Measurements from ENCODE around the gene ADAMTS10. TPM values are rescaled to one million over a fixed set of nuclear protein-coding genes. Genes with fewer than 3 reads are reported as not detected.
"Not testable (repeated sequence)": the region's sequence is repeated elsewhere in the genome, so short reads cannot be mapped to it uniquely, and the experiment has no call there.

The ADAMTS10 gene
- total and polyA plus RNA-seq, 4 donors = 1.2 to 10.1 (median 3.6) TPM

DNA sequence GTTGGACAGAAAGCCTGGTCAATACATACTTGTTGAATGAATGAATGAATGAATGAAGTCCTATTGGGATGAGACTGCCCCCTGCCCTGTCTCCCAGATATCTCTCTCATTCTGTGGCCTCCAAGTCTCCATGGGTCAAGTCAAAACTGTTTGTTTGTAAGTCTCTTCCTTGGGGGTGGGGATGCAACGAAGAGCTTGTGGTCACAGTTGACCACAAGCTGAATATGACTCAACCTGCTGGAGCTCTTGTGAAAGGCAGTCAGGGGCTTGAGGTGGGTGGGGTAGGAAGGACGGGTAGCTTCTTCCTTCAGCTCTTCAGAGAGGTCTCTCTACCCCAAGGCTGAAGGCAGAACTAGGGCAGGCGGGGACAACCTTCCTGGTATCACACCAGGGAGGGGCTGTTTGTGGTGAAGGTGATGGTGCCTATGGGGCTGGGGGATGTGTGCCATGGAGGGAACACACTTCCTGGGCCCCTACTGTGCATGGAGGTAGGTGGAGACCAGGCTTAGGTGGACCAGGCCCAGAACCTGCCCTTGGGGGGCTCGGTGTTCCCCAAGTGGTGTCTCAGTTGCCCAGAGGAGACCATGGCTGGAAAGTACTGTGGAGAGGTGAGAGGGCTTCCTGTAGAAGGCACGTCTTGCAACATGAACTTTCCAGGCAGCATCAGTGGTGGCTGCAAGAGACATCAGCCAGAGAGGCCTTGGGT, 41.3 kb downstream of the ADAMTS10 start:
- Histone ChIP-seq H3K4me1 (ENCODE audit: control insufficient read depth in 4 of 4, insufficient read depth in 4 of 4, low read length in 3 of 4) (peaks cover 0 to 3% (median 0%) of the 10 kb centered on the region in 4 donors), H3K4me3 (ENCODE audit: low read depth in 1 of 3, low read length in 3 of 3) (no peak overlapping the region), H3K36me3 (ENCODE audit: control insufficient read depth in 4 of 4, insufficient read depth in 3 of 4, low read depth in 1 of 4, low read length in 3 of 4) (no peaks in the 10 kb centered on the region), H3K9ac (ENCODE audit: low read depth in 1 of 2, low read length in 2 of 2) (no peak overlapping the region), H3K27ac (ENCODE audit: low read depth in 1 of 2, low read length in 2 of 2) (peak overlapping the region; percentile 43 to 67), H3K9me3 (ENCODE audit: control insufficient read depth in 4 of 4, low read length in 3 of 4) (no peaks in the 10 kb centered on the region), H3K27me3 (ENCODE audit: control insufficient read depth in 4 of 4, insufficient read depth in 4 of 4, low read length in 3 of 4) (no peaks in the 10 kb centered on the region)
- DNase-seq (ENCODE audit: low spot score) = no peak
- TF ChIP-seq, protein P1, sequence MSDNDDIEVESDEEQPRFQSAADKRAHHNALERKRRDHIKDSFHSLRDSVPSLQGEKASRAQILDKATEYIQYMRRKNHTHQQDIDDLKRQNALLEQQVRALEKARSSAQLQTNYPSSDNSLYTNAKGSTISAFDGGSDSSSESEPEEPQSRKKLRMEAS (IDR thresholded peaks at IDR 0.05) = no peak
- peak in 1 of 2 donors; percentile 10 for TF ChIP-seq RXRA (IDR thresholded peaks at IDR 0.05)
- WGBS = 66% methylated on average over 5 of the region's 5 CpGs

DNA sequence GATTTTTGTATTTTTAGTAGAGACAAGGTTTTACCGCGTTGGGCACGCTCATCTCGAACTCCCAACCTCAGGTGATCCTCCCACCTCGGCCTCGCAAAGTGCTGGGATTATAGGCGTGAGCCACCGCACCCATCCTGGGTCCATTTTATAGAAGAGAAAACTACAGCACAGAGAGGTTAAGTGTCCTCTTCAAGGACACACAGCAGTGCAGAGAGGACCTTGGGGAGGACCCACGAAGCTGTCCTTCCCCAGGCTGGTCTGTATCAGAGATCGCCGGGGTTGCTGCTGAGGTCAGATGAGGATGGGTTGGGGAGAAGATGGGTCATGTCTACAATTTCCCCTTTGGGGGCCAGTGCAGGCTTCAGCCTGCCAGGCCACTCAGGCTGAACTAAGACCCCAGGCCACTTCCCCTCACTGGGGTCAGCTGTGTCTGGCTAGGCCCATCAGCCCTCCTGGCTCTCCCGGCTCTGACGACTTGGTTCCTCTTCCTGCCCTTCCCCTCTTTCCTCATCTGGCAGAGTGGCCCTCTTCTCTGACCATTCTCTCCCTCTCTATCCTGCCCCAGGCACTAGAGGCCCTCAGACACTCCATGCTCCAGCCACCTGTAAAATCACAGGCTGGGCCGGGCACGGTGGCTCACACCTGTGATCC, 42.9 kb downstream of the ADAMTS10 start:
- H3K4me3 ChIP-seq (ENCODE audit: low read depth in 1 of 3, low read length in 3 of 3) = no peak overlapping the region
- H3K27me3 ChIP-seq (ENCODE audit: control insufficient read depth in 4 of 4, insufficient read depth in 4 of 4, low read length in 3 of 4) = no peaks in the 10 kb centered on the region
- TF ChIP-seq RXRA (IDR thresholded peaks at IDR 0.05) = peak in 1 of 2 donors; percentile 28
- TF ChIP-seq NR2F2 (IDR thresholded peaks at IDR 0.05) = no peak
- TF ChIP-seq, protein P2, sequence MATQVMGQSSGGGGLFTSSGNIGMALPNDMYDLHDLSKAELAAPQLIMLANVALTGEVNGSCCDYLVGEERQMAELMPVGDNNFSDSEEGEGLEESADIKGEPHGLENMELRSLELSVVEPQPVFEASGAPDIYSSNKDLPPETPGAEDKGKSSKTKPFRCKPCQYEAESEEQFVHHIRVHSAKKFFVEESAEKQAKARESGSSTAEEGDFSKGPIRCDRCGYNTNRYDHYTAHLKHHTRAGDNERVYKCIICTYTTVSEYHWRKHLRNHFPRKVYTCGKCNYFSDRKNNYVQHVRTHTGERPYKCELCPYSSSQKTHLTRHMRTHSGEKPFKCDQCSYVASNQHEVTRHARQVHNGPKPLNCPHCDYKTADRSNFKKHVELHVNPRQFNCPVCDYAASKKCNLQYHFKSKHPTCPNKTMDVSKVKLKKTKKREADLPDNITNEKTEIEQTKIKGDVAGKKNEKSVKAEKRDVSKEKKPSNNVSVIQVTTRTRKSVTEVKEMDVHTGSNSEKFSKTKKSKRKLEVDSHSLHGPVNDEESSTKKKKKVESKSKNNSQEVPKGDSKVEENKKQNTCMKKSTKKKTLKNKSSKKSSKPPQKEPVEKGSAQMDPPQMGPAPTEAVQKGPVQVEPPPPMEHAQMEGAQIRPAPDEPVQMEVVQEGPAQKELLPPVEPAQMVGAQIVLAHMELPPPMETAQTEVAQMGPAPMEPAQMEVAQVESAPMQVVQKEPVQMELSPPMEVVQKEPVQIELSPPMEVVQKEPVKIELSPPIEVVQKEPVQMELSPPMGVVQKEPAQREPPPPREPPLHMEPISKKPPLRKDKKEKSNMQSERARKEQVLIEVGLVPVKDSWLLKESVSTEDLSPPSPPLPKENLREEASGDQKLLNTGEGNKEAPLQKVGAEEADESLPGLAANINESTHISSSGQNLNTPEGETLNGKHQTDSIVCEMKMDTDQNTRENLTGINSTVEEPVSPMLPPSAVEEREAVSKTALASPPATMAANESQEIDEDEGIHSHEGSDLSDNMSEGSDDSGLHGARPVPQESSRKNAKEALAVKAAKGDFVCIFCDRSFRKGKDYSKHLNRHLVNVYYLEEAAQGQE (IDR thresholded peaks at IDR 0.05) = no peak
- TF ChIP-seq, protein P1 (IDR thresholded peaks at IDR 0.05) = no peak
- TF ChIP-seq GABPA (IDR thresholded peaks at IDR 0.05 in 1 of 2, conservative IDR thresholded peaks at IDR 0.05 in 1 of 2) = no peak
- WGBS = 90% methylated on average over 15 of the region's 15 CpGs
- H3K27ac ChIP-seq (ENCODE audit: low read depth in 1 of 2, low read length in 2 of 2) = peak overlapping the region in 1 of 2 donors; percentile 42
- H3K9me3 ChIP-seq (ENCODE audit: control insufficient read depth in 4 of 4, low read length in 3 of 4) = no peaks in the 10 kb centered on the region
- peaks cover 0 to 3% (median 0%) of the 10 kb centered on the region in 4 donors for H3K4me1 ChIP-seq (ENCODE audit: control insufficient read depth in 4 of 4, insufficient read depth in 4 of 4, low read length in 3 of 4)
- no peak for DNase-seq (ENCODE audit: low spot score)
- H3K36me3 ChIP-seq (ENCODE audit: control insufficient read depth in 4 of 4, insufficient read depth in 3 of 4, low read depth in 1 of 4, low read length in 3 of 4) = no peaks in the 10 kb centered on the region
- H3K9ac ChIP-seq (ENCODE audit: low read depth in 1 of 2, low read length in 2 of 2) = no peak overlapping the region

DNA sequence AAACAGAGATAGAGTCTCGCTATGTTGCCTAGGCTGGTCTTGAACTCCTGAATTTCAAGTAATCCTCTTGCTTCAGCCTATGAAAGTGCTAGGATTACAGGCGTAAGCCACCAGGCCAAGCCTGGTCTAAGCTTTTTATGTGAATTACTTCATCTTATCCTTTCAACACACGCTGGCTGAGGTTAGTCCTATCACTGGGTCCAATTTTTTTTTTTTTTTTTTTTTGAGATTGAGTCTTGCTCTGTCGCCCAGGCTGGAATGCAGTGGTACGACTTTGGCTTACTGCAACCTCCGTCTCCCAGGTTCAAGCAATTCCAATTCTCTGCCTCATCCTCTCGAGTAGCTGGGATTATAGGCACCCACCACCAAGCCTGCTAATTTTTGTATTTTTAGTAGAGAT, 43.7 kb downstream of the ADAMTS10 start:
- Histone ChIP-seq H3K36me3 (ENCODE audit: control insufficient read depth in 4 of 4, insufficient read depth in 3 of 4, low read depth in 1 of 4, low read length in 3 of 4) (no peaks in the 10 kb centered on the region), H3K9ac (ENCODE audit: low read depth in 1 of 2, low read length in 2 of 2) (no peak overlapping the region), H3K9me3 (ENCODE audit: control insufficient read depth in 4 of 4, low read length in 3 of 4) (no peaks in the 10 kb centered on the region), H3K4me1 (ENCODE audit: control insufficient read depth in 4 of 4, insufficient read depth in 4 of 4, low read length in 3 of 4) (peaks cover 0 to 3% (median 0%) of the 10 kb centered on the region in 4 donors), H3K4me3 (ENCODE audit: low read depth in 1 of 3, low read length in 3 of 3) (no peak overlapping the region), H3K27me3 (ENCODE audit: control insufficient read depth in 4 of 4, insufficient read depth in 4 of 4, low read length in 3 of 4) (no peaks in the 10 kb centered on the region), H3K27ac (ENCODE audit: low read depth in 1 of 2, low read length in 2 of 2) (no peak overlapping the region)
- TF ChIP-seq FOXA1 (IDR thresholded peaks at IDR 0.05) (no peak), HNF4A (conservative IDR thresholded peaks at IDR 0.05) (no peak), GABPA (IDR thresholded peaks at IDR 0.05 in 1 of 2, conservative IDR thresholded peaks at IDR 0.05 in 1 of 2) (no peak), RXRA (IDR thresholded peaks at IDR 0.05) (no peak), SP1 (IDR thresholded peaks at IDR 0.05) (no peak), TAF1 (conservative IDR thresholded peaks at IDR 0.05) (no peak), FOXA2 (IDR thresholded peaks at IDR 0.05) (no peak), EGR1 (IDR thresholded peaks at IDR 0.05; ENCODE audit: low read depth in 2 of 2) (no peak)
- TF ChIP-seq, protein P3, sequence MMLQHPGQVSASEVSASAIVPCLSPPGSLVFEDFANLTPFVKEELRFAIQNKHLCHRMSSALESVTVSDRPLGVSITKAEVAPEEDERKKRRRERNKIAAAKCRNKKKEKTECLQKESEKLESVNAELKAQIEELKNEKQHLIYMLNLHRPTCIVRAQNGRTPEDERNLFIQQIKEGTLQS (IDR thresholded peaks at IDR 0.05) = no peak
- TF ChIP-seq, protein P2 (IDR thresholded peaks at IDR 0.05) = no peak
- 90% methylated on average over 7 of the region's 7 CpGs for WGBS
- no peak for DNase-seq (ENCODE audit: low spot score)

DNA sequence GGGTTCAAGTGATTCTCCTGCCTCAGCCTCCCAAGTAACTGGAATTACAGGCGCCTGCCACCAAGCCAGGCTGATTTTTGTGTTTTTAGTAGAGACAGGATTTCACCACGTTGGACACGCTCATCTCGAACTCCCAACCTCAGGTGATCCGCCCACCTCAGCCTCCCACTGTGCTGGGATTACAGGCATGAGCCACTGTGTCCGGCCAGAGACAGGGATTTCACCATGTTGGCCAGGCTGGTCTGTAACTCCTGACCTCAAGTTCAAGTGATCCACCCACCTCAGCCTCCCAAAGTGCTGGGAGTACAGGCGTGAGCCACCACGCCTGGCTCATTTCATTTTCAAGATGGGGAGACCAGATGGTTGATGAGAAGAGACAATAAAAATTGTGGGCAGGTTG, 45.6 kb downstream of the ADAMTS10 start:
- not testable (repeated sequence) for H3K36me3 ChIP-seq (ENCODE audit: control insufficient read depth in 4 of 4, insufficient read depth in 3 of 4, low read depth in 1 of 4, low read length in 3 of 4); H3K9me3 ChIP-seq (ENCODE audit: control insufficient read depth in 4 of 4, low read length in 3 of 4); DNase-seq (ENCODE audit: low spot score); H3K9ac ChIP-seq (ENCODE audit: low read depth in 1 of 2, low read length in 2 of 2); H3K27me3 ChIP-seq (ENCODE audit: control insufficient read depth in 4 of 4, insufficient read depth in 4 of 4, low read length in 3 of 4); H3K4me3 ChIP-seq (ENCODE audit: low read depth in 1 of 3, low read length in 3 of 3); H3K4me1 ChIP-seq (ENCODE audit: control insufficient read depth in 4 of 4, insufficient read depth in 4 of 4, low read length in 3 of 4)
- peak overlapping the region in 1 of 2 donors; percentile 20 for H3K27ac ChIP-seq (ENCODE audit: low read depth in 1 of 2, low read length in 2 of 2)
- WGBS = 86% methylated on average over 8 of the region's 8 CpGs

Measured in liver (tissue), 9 donors.